GM19238 (cell line): ENCODE measurements around the gene ITPR3.
"Not testable (repeated sequence)": the region's sequence is repeated elsewhere in the genome, so short reads cannot be mapped to it uniquely, and the experiment has no call there.

Experiments
- DNase-seq: peaks from one replicate; pipeline ENCODE4 v3.0.0; 2011; ENCODE audit warnings: low spot score; ENCODE audit not compliant: insufficient read length

The ITPR3 gene

DNA sequence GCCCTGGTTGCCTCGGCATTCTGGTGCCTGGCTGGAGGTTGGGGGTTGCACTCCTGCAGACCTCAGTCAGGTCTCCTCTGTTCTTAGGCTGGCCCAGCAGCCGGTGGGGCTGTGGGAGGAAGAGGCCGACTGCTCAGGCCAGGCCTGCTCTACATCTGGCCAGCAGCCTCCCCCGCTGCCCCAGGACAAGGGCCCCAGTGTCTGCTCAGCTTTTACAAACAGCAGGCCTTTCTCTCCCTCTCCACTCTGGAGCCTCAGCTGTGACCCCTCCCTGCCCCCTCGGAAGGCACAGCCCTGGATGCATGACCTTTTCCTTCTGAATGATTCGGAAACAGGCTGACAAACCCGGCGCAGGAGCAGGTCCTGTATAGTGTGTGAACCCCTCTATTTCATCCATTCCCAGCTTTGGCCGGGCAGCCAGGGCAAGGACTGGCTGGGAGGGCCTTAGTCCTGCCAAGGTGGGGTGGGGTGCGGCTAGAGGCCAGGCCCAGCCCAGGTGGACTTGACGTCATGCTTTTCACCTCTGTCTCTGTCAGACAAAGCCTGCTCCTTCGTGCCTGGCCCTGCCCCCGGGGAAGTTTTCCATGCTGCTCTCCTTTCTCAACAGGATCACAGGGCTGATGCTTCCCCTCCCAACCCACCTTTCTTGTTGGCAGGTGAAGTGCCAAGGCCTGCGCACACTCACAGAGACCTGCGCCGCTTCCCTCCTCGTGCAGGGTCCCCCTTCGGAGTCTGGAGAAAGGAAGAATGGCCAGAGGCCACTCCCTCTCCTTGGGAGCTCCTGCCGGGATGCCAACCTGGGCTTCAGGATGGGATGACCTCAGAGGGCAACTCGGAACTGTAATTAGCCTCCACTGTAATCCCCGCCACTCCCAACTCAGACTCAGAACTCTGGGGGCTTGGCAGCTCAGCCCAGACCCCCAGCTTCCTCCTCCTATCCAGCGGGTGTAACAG lies 10.1 kb upstream of the ITPR3 start:
- no peak for DNase-seq

DNA sequence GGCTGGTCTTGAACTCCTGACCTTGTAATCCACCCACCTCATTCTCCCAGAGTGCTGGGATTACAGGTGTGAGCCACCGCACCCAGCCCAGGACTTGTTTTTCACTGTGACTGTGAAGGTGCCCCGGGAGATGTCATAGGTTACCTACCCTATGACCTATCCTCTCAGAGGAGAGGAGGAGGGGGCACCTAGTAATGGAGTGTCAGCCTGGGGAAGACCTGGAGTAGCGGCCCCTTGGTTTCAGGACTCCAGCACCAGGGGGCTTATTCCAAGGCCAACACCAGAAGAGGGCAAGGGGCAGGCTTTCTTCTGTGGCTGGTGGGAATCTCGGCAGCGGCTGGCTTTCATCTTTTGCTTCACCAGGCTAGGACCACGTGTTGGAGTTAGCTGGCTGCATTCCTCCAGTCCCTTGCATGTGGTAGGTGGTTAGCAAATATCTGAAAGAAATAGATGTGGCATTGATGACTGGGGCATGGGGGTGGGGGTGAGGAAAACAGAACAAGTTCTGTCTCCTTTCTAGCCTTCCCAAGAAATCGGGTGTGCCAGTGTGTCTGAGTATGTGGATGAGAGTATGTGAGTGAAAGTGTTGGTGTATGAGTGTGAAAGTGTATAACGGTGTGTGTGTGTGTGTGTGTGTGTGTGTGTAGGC lies 7.9 kb upstream of the ITPR3 start:
- no peak for DNase-seq

- DNase-seq = no peak
Observed at GRCh38 chr6:33613795-33614168, 7.3 kb upstream of the ITPR3 start.

DNA sequence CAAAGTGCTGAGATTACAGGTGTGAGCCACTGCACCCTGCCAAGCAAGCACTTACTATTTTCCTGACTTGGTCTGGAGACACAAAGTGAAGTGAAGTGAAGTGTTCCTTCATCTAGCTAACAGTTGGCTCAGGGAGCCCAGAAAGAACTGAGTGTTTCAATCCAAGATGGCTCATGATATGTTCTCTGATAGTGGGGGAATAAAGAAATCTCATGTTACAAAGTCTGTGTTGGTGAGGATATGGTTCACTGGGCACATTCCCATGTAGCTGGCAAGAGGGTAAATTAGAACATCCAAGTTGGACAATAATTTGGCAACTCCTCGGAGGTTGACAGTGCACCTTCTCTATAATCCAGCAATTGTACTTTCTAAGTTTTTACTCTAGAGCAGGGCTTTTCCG lies 5.0 kb upstream of the ITPR3 start:
- no peak for DNase-seq

GRCh38 chr6:33616913-33617312 lies 4.2 kb upstream of the ITPR3 start:
- DNase-seq = no peak

DNA sequence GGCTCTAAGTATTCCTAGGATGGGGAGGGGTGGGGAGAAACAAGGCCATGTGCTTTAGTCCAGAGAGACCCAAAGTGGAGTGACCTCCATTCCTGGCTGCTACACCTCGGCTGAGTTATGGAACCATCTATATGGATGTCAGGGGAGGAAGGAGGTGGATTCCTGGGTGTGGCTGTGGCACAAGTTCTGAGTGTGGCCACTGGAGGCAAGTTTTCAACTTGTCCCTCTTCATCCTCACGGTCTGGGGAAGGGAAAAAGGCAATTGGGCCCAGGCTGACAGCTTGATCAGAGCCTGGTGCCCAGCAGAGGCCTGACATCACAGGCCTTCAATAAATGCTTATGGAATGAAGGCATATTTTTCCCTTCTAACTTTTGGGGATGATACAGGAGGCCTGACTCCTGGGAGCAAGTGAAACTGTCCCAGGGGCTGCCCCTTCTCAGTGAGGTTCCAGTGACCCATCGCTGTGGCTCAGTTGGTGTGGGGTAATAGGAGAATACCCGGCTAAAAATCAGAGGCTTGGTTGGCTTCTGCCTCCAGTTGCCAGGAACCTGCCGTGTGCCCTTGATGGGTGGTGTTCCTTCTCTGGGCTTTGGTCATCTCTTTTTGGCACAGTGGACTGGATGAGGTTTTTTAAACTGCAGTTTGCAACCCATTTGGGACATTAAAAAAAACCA lies 1.8 kb upstream of the ITPR3 start:
- DNase-seq = no peak

GRCh38 chr6:33620158-33620855 lies 815 bp upstream of the ITPR3 start:
- peak; percentile 47 for DNase-seq

DNA sequence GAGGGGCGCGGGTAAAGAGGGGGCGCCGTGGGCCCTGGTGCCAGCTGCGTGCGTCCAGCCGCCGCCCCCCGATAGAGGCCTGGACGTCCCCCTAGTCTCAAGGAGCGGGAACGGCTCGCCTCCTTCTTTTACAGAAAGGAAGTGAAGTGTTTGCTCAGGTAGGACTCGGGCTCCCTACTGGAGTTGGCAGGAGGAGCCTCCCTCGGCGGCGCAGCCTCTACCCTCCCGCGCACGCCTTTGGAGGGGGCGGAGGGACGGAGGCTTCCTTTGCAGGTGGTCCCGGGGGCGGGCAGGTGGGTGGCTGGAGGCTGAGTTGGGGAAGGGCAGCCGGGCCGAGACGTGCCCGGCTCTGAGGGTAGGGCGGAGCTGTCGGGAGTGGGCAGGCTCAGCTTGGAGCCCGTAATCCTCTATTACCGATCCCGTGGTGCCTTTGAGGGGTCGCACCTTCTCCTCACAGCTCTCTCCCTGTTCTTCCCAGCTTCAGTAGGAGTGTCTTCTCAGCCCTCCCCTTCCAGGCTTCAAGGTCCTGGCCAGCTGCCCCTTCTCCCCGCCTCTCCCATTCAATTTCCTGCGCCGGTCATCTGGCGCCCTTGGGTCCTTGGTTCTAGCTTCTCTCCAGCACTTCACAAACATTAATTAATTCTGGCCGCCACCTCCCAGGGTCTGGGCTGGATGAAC lies 728 bp downstream of the ITPR3 start:
- DNase-seq = peak; percentile 64

- no peak for DNase-seq
Observed at GRCh38 chr6:33622456-33623431, 1.6 kb downstream of the ITPR3 start.

DNA sequence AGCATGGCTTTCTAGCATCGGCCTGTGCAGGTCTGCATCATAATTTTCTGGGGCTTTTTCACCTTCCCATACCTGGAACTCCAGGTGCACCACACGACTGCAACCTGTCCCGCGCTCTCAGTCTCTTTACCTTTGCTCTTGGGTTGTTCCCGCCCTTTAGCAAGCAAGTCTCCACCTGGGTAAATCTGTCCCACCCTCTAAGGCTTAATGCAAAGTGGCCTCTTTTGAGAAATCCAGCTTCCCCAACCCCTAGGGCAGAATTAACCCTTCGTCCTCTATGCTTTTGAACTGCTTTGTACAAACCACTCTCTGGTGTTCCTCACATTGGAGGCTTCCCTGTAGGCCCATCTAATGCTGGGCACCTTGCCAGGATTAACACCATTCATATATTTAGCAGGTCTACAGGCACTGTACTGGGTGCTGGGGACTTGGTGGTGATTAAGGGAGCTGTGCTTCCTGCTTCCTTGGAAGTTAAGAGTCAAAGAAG lies 2.8 kb downstream of the ITPR3 start:
- DNase-seq = no peak

GRCh38 chr6:33624856-33625255 lies 3.7 kb downstream of the ITPR3 start:
- no peak for DNase-seq

DNA sequence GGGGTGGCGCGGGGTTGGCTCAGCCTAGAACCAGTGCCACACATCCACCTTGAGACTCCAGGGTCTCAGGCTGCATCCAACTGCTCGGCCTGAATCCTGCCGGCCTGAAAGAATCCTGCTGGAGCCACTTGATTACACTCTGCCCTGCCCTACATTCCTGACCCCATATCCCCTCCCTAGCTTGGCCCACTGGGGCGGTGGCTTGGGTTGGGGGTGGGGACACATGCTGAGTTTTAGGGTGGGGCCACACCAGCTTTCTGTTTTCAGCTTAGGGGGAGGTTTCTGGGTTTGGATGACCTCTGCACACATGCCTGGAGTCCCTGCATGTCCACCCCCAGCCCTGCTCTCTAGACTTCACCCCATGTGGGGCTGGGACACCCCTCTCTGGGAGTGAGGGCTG lies 6.8 kb downstream of the ITPR3 start:
- no peak for DNase-seq

- DNase-seq = no peak
Observed at GRCh38 chr6:33628401-33628964, 7.4 kb downstream of the ITPR3 start.

DNA sequence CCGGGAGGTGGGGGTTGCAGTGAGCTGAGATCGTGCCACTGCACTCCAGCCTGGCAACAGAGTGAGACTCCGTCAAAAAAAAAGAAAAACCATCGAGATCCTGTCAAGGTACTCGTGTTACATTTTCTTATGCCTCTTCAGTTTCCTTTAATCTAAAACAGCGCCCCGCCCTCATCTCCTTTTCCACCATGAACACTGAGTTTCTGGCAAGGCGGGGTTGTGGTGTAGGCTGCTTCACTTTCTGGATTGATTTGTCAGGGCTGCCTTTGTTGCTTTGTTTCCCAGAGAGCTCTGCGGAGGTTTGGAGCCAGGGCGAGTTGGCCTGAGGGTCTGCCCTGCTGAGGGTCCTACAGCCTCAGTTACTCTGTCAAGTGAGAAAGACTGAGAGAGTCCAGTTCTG lies 8.9 kb downstream of the ITPR3 start:
- no peak for DNase-seq

- DNase-seq = not testable (repeated sequence)
Observed at GRCh38 chr6:33631521-33631920, 10.4 kb downstream of the ITPR3 start.

- no peak for DNase-seq
Observed at GRCh38 chr6:33631971-33632557, 10.9 kb downstream of the ITPR3 start.

DNA sequence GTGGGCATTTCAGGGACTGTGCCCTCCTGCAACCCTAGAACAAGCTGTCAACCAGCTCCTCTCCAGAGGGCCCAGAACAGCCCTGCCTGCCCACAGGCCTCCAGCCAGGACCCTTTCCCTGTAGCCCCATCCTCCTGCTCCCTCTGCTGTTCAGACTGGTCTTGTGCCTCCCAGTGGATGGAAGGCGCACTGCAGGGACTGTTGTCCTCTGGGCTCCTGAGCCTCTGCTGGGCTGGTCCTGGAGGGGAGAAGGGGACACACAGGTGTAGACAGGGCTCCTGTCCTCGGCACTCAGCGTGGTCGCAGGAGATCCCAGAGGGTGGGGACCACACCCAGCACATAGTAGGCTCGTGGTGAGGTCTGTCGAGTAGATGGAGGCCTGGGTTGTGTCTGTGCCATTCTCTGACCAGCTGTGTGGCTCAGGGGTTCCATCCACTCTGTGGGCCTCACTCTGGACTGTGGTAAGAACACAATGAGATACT lies 11.5 kb downstream of the ITPR3 start:
- DNase-seq = peak; percentile 57

DNA sequence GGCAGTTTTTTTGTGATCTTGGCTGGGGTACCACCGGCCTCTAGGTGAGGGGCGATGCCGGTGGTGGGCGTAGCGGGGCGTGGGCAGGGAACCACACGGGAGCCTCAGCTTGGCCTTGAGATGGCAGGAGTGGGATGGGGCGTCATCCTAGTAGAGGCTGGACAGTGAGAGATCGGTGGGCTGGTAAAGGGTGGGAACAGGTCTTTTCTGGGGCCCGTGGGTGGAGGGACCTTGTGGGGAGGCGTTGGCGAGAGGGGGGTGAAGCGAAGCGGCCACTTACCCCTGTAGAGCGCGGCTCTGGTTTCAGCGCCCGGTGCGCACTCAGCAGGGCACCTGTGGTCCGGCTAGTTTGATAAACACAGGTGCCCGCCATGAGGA lies 12.0 kb downstream of the ITPR3 start:
- DNase-seq = no peak
